Cortex of kidney (tissue), 1 donor: ENCODE data around the gene SUN1.
"Not testable (repeated sequence)": the region's sequence is repeated elsewhere in the genome, so short reads cannot be mapped to it uniquely, and the experiment has no call there.

Experiments used
- DNase-seq: peaks from one replicate; lab custom pipeline; 2025; lab: John Stamatoyannopoulos, UW

The SUN1 gene

DNA sequence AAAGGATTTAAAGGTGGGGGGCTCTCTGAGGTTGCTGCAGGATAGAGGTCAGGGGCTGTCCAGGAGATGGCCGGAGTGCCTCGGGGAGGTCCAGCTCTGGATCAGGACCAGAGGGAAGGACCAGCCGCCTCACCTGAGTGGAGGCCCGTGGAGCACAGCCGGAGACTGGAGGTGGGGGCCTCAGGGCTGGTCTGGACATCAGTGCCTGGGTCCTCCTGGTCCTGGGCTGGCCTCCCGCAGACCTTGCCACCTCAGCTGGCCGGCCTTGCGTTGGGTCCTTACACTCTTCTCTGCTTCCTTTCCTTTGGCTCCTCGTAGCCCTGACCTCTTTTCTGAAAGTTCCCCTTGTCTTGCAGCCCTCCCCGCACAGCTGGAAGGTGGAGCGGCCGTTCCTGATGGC, 2.0 kb downstream of the SUN1 start:
- no peak for DNase-seq

DNA sequence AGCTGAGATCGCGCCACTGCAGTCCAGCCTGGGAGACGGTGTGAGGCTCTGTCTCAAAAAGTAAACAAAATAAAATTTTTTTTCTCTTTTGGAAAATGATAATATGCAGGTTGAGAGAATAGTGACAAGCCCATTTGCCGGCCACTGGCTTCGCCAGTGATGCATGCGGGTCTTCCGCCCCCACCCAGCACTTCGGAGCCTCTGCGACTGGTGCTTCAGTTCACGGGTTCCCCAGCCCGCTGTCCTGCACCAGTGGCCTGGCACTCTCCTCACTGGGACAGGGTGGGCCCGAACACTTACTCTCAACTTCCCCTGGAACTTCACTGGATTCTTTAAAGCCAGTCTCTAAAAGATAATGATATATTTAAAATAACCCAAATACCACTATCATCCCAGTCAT, 2.7 kb downstream of the SUN1 start:
- no peak for DNase-seq

DNA sequence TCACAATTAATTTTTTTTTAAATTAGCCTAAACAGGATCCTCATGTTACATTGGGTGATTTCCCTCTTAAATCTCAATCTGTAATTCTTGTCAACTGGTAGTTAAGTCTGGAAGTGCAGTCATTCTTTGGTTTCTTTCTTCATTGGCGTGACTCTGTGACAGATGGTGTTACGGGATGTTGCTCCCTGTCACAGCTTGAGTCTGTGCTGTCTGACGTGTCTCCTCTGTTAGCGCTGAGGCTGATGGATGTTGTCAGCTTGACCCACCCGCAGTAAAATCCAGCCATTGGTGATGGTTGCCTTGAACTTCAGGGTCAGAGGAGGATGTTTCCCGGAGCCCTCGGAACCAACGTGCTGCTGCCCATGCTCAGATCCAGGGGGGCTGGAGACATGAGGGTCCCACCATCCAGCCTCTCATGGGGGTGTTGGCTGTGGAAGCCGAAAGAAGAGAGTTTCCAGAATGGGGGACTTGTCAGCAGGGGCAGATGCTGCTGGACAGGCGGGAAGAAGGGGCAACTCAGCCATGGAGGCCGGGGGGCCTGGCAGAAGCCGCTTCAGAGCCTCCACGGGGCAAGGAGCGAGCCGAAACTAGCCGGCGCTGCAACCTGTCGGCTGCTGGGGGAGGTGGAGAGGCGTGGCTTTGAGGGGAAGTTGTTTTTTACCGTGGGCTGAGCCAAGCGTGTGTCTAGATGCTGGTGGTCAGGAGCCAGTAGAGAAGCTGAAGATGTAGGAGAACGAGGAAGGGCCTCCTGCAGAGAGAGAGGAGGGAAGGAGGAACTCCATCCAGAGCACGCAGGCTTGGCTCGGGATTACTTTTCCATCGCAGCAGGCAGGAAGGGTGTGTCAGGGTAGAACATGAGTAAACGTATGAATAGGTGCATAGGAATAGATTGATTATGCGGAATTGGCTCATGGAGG, 3.5 kb downstream of the SUN1 start:
- no peak for DNase-seq

DNA sequence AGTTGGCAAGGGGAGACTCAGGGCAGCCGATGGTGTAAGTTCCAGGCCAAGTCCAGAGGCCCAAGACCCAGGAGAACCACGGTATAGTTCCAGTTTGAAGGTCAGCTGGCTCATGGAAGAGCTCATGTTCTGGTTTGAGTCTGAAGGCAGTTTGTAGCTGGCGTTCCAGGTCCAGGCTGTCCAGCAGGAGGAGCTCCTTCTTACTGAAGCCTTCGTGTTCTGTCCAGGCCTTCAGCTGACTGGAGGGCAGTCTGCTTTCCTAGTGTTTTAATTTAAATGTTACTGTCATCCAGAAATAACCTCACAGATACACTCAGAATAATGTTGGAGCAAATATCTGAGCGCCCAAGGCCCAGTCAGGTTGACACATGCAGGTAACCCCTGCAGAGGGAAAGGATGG, 4.2 kb downstream of the SUN1 start:
- DNase-seq: no peak

DNA sequence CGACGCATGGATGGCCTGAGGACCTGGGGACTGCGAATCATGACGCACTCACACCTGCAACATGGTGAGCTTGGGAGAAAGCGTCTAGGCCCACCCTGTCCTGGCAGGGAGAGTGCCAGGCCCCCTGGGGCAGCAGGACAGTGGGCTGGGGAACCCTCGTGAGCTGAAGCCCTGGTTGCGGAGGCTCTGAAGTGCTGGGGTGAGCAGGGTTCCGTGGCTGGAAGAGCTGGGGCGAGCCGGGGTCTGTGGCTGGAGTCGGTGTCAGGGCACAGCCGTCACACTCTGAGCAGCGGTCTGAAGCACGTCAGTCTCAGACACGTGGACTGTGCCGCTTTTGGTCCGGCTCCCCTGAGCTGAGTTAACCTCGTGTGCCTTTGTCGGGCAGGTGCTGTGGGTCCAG, 4.7 kb downstream of the SUN1 start:
- no peak for DNase-seq

DNA sequence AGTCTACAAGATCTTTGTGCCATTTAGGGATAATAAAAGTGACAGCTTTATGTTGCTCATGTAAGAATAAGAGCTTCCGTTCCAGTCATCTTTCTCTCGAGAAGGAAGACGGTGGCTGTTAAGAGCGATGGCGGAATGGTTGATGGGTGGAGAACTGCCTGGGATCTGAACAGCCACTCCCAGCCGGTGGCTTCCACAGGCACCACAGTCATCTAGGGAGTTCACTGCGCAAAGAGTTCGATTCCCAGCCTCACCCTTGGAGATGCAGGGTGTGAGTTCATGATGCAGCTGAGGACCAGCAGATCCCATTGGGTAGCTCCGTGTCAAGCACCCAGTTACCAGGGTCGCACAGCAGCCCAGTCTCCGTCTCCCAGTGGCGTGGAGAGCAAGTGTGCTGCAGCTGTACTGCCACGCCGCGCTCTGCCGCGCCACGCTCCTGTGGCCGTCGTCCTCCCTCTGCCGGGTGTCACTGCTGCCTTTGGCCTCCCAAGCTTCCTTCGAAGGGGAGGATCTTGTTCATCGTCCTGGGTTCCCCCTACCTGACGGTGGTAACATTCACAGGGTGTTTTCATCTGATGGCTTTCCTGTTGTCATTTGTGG, 7.8 kb downstream of the SUN1 start:
- DNase-seq: no peak

DNA sequence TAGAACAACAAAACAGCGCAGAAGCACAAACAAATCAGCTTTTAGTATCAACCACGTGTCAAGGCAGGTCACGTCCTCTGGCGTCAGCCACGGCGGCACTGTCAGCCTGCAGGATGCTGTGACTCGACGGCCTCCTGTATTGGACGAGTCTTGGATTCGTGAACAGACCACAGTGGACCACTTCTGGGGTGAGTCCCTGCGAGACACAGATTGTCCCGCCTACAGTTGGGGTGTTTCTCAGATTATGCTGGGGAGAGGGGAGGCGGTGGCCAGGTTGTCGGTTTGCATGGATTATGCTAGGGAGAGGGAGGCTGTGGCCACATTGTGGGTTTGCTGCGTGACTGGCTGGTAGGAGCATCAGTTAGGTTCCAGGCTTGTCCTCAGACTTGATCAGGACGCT, 9.7 kb downstream of the SUN1 start:
- no peak for DNase-seq

DNA sequence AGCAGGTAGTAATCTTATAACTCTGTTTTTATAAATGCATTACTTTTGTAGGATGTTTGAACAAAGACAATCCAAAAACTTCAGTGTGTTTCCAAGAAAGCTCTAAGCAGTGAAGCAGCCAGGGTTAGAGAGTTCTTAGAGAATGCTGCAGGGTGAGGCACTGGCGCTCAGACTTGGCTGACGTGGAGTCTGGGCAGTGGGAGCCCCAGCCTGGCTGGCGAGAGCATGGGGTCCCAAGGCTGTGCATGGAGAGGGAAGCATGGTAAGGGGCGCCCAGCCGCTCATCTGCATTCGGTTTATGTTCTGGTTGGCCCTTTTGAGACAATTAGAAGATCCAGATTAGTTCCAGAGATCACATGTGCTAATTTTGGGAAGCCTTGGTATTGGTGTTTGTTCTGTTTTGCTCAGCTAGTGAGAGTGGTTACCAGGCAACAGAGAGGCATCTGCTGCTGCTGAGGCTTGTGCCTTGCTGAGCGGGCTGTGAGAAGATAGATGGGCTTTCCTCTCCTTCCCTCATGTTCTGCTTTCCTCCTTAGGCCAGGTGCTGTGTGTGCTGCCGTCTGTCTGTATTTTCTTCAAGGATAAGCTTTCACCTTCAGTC, 10.3 kb downstream of the SUN1 start:
- no peak for DNase-seq

DNA sequence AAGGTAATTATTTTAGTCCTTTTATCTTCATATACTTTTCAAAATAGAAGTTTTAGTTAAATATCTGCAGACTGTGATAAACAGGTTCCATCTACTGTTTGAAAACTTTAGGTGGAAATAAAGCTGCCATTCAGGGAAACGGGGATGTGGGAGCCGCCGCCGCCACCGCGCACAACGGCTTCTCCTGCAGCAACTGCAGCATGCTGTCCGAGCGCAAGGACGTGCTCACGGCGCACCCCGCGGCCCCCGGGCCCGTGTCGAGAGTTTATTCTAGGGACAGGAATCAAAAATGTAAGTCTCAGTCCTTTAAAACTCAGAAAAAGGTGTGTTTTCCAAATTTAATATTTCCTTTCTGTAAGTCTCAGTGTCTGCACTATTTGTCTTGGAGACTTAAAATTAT, 11.0 kb downstream of the SUN1 start:
- DNase-seq: no peak

DNA sequence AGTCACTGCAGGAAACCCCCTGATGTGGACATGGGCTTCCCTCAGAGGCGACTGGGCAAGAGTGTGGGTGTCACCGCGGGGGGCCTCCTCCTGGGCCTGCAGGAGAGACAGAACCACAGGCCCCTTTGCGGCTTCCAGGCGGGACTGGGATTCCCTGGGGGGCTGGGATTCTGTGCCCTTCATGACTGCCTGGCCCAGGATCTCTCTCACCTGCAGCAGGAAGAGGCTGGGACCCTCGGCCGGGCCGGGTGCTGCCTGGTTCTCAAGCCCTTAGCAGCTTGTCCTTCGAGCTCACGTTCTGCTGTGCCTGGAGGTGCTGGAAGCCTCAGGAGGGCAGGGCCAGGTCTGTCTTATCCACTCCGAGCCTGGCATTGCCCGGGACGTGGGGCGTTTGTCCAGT, 11.8 kb downstream of the SUN1 start:
- DNase-seq: no peak

DNA sequence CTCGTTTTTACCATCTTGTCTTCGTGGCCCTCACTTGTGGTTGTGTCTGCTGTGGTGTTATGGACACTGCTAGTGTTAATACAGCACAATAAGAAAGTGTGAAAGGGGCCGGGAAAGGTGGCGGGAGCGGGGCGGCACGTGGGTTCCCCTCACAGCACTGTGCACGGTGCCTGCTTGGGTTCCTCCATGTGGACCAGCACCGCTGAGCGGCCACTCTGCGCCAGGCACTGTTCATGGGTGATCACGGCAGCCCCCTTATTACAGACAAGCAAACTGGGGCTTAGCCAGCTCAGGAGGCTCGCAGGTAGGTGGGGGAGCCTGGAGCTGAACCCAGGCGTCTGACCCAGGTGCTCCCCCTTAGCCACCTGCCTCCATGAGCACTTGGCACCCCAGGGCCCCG, 12.2 kb downstream of the SUN1 start:
- no peak for DNase-seq

DNA sequence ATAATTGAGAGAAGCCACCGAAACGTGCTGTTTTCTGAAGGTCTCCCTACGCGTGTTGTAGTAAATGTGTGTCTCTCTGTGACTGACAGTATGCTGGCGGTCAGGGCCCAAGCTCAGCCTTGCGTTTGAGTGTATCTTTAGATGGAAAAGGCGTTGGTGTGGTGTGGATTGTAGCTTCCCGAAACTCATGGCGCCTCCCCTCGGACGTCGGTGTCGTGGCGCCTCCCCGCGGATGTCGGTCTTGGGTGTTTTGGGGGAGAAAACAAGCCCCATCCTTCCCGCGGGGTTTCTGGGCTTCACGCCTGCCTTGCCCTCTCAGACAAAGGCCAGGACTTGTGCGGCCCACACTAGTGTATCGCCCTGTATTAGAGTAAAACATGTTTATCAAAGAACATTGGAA, 12.8 kb downstream of the SUN1 start:
- DNase-seq: no peak

DNA sequence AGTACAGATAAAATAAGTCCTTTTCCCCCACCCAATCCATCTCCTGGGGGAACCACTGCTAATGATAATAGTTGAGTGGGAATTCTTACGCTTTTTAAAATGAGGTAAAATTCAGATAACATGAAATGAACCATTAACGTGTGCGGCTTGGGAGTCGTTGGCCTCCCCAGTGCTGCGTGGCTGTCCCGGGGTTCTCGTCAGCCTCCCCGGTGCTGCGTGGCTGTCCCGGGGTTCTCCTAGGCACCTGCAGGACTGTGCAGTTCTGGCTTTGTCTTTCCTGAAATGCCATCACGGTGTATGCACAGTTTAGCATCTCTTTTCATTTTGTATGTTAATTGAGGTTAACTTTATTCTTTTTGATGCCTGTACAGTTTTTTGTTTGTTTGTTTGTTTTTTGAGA, 13.5 kb downstream of the SUN1 start:
- no peak for DNase-seq

DNA sequence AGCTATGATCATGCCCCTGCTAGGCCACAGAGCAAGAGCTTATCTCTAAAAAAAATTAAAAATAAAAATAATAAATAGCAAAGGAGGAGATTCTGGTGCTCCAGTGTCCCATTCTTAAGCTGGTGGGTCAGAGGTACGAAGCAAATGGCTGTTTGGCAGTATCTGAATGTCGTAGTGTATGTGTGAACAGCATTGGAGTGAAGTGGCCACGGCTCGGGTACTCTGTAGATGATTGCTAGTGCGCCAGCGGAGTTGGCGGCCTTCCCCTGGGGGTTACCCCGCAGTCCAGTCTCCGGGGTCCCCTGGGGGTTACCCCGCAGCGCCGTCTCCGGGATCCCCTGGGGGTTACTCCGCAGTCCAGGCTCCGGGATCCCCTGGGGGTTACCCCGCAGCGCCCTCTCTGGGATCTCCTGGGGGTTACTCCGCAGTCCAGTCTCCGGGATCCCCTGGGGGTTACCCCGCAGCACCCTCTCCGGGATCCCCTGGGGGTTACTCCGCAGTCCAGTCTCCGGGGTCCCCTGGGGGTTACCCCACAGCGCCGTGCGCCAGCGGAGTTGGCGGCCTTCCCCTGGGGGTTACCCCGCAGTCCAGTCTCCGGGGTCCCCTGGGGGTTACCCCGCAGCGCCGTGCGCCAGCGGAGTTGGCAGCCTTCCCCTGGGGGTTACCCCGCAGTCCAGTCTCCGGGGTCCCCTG, 14.8 kb downstream of the SUN1 start:
- DNase-seq: not testable (repeated sequence)

DNA sequence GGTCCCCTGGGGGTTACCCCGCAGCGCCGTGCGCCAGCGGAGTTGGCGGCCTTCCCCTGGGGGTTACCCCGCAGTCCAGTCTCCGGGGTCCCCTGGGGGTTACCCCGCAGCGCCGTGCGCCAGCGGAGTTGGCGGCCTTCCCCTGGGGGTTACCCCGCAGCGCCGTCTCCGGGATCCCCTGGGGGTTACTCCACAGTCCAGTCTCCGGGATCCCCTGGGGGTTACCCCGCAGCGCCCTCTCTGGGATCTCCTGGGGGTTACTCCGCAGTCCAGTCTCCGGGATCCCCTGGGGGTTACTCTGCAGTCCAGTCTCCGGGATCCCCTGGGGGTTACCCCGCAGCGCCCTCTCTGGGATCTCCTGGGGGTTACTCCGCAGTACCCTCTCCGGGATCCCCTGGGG, 15.5 kb downstream of the SUN1 start:
- not testable (repeated sequence) for DNase-seq

DNA sequence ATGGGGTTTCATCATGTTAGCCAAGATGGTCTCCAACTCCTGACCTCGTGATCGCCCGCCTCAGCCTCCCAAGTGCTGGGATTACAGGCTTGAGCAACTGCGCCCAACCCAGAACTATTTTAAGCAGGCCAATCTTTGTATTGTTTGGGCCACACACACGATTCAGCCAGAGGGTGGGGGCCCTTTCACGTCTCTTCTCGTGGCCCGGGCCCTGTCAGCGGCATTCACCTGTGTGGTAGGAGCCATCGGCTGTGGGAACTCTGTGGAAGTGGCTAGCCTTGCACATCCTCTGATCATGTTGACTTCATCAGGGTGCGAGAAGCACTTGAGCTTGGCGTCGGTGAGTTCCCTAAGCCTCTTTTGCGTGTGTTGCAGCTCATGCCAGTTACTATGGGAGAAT, 16.9 kb downstream of the SUN1 start:
- DNase-seq: no peak

DNA sequence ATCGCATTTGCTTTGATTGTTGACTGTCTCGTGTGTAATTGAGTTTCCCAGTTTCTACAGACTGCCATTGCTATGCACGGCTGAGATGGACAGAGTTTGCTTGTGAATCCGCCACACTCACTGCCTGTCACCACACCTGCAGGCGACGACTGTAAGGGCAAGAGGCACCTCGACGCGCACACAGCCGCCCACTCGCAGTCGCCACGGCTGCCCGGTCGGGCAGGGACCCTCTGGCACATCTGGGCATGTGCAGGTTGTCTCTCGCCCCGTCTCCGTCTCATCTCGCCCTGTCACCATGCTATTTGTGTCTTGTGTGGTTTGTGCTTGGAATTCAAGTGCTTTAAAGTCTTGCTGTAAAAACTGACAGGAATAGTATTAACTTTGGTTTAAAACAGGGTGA, 17.5 kb downstream of the SUN1 start:
- no peak for DNase-seq

DNA sequence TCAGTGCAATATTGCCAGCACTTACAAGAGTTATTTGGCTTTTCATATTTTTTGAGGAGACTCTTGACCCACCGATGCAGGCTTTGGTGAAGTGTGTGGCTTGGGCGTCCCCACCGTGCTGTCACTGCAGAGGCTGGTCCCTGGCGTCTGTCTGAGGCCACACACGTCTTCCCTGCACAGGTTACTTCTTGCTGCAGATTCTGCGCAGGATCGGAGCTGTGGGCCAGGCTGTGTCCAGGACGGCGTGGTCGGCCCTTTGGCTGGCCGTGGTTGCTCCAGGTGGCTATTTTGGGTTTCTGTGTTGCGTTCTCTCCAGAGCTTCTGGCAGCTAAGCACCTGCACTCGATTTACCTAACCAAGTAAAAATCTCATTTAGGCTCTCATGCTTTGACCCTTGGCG, 18.9 kb downstream of the SUN1 start:
- DNase-seq: no peak

DNA sequence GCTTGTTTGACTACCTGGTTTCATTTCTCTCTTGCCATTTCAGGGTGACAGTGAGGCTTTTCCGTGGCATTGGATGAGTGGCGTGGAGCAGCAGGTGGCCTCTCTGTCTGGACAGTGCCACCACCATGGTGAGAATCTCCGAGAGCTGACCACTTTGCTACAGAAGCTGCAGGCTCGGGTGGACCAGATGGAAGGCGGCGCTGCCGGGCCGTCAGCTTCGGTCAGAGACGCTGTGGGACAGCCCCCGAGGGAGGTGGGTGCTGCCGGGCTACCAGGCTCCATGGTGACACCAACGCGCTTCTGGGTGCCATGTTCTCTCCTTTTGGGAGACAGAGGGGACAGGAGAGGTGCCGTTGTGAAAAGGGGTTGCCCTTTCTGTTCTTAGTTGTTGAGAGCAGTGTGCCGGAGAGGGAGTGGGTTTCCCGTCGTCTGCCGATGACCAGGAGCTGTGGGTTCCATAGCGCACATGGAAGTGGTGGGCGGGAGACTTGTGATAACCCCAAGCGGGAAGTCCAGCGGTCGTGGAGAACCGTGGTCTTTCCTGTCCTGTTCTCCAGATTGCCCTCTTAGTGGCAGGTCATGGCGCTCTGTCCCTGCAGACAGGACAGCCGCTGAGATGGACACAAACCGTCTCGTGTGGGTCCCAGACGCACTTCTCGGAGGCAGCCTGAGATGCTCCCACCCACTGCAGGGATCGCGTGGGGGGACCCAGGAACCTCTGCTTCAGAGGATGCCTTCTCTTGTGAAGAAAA, 21.3 kb downstream of the SUN1 start:
- no peak for DNase-seq

DNA sequence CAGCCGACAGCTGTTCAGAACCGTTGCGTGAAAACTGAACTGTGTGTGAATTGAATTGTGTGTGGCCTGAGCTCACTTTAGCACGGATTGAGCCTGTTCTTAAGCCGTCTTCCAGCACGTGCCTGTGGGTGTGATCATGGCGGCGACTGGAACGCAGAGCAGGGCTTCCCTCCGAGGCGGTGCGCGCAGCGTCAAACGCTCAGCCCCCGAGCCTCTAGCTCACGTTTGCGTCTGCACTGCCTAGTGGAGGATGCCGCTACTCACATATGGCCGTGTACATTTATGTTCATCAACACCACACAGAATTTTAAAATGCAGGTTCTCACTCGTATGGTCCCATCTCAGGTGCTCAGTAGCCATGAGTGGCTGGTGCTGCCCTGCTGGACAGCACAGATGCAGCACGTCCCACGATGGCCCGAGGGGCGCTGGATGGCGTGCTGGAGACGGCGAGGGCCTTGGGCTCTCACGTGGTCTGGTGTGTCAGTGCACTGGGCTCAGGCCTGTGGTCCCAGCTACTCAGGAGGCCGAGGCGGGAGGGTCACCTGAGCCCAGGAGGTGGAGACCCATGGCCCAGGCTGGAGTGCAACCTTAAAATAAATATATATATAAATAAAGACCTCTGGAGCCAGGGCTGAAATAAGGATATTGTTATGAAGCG, 22.0 kb downstream of the SUN1 start:
- no peak for DNase-seq

DNA sequence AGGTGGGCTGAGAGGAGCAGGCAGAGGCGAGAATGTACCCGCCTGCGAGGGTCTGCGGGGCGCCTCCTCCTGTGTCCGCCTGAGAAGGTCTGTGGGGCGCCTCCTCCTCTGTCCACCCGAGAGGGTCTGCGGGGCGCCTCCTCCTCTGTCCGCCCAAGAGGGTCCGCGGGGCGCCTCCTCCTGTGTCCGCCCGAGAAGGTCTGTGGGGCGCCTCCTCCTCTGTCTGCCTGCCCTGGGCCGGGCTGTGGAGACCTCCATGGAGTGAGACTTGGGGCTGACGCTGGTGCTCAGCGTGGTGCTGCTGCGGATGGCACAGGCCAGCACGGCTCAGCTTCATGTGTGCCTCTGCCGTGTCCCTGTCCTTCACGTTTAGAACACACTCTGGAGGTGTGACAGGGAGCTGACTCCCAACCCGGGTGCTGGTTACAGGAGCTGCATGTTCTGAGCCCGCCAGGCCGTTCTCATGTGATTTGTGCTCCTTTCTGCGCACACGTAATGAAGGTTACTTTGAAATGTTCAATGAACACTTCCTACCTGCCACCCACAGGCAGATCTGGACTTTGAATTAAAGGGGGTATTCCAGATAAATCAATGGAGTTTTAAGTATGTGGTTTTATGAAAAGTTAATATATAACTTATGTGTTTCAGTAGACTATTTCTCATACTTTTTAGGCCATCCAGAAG, 23.6 kb downstream of the SUN1 start:
- DNase-seq: no peak
